A673 (cell line): ENCODE results near the gene DNAH10. TPM values are rescaled to one million over a fixed set of nuclear protein-coding genes. Genes with fewer than 3 reads are reported as not detected.

Experiments
- BruUV-seq: library from RNA; stranded (reverse); fragments of 400-500 nt; replicated peaks from 2 replicates; lab custom pipeline; 2021; lab: Mats Ljungman, UMichigan
- CTCF ChIA-PET: fragments of 300-600 bp; sonication (Branson Sonifier 250); formaldehyde crosslinking; loops from one replicate; lab custom pipeline; 2022; ENCODE audit warnings: antibody characterized with exemption; lab: Charles Lee
- POLR2A ChIA-PET: fragments of 300-600 bp; sonication (Branson Sonifier 250); formaldehyde crosslinking; loops from one replicate; lab custom pipeline; 2022; ENCODE audit warnings: antibody characterized with exemption; ENCODE audit not compliant: low non-redundant PET; lab: Charles Lee
- DNase-seq: peaks from one replicate; pipeline ENCODE4 v3.0.0-alpha.2; 2015; ENCODE audit warnings: low spot score
- H3K27ac ChIP-seq: fragments of 200-600 bp; sonication (generic); 2 replicates; pipeline ENCODE4 v1.5.1; 2016; ENCODE audit warnings: mixed run types, low read depth, mild to moderate bottlenecking, mixed read lengths, antibody characterized with exemption, low read length; ENCODE audit not compliant: poor library complexity, severe bottlenecking
- H3K27me3 ChIP-seq: fragments of 200-600 bp; sonication (generic); replicated peaks from 2 replicates; pipeline ENCODE4 v1.6.1; 2017; ENCODE audit warnings: mixed run types, low read depth, mild to moderate bottlenecking, mixed read lengths, antibody characterized with exemption, low read length; ENCODE audit not compliant: insufficient read depth, poor library complexity
- H3K36me3 ChIP-seq: fragments of 200-600 bp; sonication (generic); 2 replicates; pipeline ENCODE4 v1.6.1; 2016; ENCODE audit warnings: mixed run types, mild to moderate bottlenecking, mixed read lengths, antibody characterized with exemption, low read length; ENCODE audit not compliant: insufficient read depth, poor library complexity, severe bottlenecking
- H3K4me1 ChIP-seq: fragments of 200-600 bp; sonication (generic); 2 replicates; pipeline ENCODE4 v1.6.1; 2017; ENCODE audit warnings: mixed run types, mild to moderate bottlenecking, mixed read lengths, antibody characterized with exemption, low read length; ENCODE audit not compliant: insufficient read depth, poor library complexity, severe bottlenecking
- H3K4me3 ChIP-seq: fragments of 200-600 bp; sonication (generic); 2 replicates; pipeline ENCODE4 v1.5.1; 2016; ENCODE audit warnings: low read depth, mixed run types, mild to moderate bottlenecking, mixed read lengths, low read length; ENCODE audit not compliant: poor library complexity, severe bottlenecking
- H3K9me3 ChIP-seq: fragments of 200-600 bp; sonication (generic); 2 replicates; pipeline ENCODE4 v1.6.1; 2016; ENCODE audit warnings: mixed run types, low read depth, mild to moderate bottlenecking, mixed read lengths, antibody characterized with exemption, low read length; ENCODE audit not compliant: poor library complexity, severe bottlenecking
- EZH2 ChIP-seq: fragments of 200-600 bp; sonication (generic); IDR thresholded peaks from 2 replicates; pipeline ENCODE4 v1.6.1; 2017; ENCODE audit warnings: borderline replicate concordance, low read depth, mild to moderate bottlenecking, mixed read lengths, antibody characterized with exemption, low read length; ENCODE audit not compliant: poor library complexity, severe bottlenecking
- intact Hi-C: fragments of 100-400 bp; cut with micrococcal nuclease; formaldehyde crosslinking; loops from one replicate; pipeline ENCODE4 v1.10.0; 2022; ENCODE audit not compliant: unreplicated experiment
- total RNA-seq: library from RNA; stranded (reverse); gene quantifications from 2 replicates; pipeline ENCODE4 v1.2.3, GENCODE V29; 2021
- TF ChIP-seq, protein P1 (sequence below): fragments of 300-800, 200-600 bp; sonication (generic); conservative IDR thresholded peaks from 2 replicates; pipeline ENCODE4 v1.5.1; 2017; ENCODE audit warnings: low read depth, mild to moderate bottlenecking, antibody characterized with exemption, low read length, moderate library complexity, mixed read lengths

DNAH10 gene
- total RNA-seq, 1 experiment from 2014 or later, result 1.1 TPM

- H3K4me1 ChIP-seq, result no peaks in the 10 kb centered on the region
- peaks cover 20% of the 10 kb centered on the region for H3K36me3 ChIP-seq
- CTCF ChIA-PET, result no interaction called here
- no TSS peak for BruUV-seq
- no peak for DNase-seq
- no peak overlapping the region for H3K27ac ChIP-seq
- intact Hi-C loops, result no loop called here
- TF ChIP-seq, protein P1, sequence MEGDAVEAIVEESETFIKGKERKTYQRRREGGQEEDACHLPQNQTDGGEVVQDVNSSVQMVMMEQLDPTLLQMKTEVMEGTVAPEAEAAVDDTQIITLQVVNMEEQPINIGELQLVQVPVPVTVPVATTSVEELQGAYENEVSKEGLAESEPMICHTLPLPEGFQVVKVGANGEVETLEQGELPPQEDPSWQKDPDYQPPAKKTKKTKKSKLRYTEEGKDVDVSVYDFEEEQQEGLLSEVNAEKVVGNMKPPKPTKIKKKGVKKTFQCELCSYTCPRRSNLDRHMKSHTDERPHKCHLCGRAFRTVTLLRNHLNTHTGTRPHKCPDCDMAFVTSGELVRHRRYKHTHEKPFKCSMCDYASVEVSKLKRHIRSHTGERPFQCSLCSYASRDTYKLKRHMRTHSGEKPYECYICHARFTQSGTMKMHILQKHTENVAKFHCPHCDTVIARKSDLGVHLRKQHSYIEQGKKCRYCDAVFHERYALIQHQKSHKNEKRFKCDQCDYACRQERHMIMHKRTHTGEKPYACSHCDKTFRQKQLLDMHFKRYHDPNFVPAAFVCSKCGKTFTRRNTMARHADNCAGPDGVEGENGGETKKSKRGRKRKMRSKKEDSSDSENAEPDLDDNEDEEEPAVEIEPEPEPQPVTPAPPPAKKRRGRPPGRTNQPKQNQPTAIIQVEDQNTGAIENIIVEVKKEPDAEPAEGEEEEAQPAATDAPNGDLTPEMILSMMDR, result no peak
- TF ChIP-seq EZH2, result no peak
- POLR2A ChIA-PET, result no interaction called here
- H3K9me3 ChIP-seq, result no peaks in the 10 kb centered on the region
- no peak overlapping the region for H3K4me3 ChIP-seq
- no peaks in the 10 kb centered on the region for H3K27me3 ChIP-seq
These were observed 41.8 kb upstream of the DNAH10 start for GRCh38 chr12:123720141-123720814.

GRCh38 chr12:123721245-123721644 is 40.9 kb upstream of the DNAH10 start:
- Histone ChIP-seq H3K4me1 (no peaks in the 10 kb centered on the region), H3K9me3 (no peaks in the 10 kb centered on the region), H3K4me3 (no peak overlapping the region), H3K27ac (no peak overlapping the region), H3K36me3 (peaks cover 28% of the 10 kb centered on the region), H3K27me3 (no peaks in the 10 kb centered on the region)
- no peak for DNase-seq
- BruUV-seq, result TSS peak; percentile 9
- intact Hi-C loops, result no loop called here
- TF ChIP-seq EZH2, result no peak
- TF ChIP-seq, protein P1, result no peak
- CTCF ChIA-PET, result no interaction called here
- POLR2A ChIA-PET, result no interaction called here

GRCh38 chr12:123723011-123723410 is 39.1 kb upstream of the DNAH10 start:
- H3K27me3 ChIP-seq, result no peaks in the 10 kb centered on the region
- ChIA-PET CTCF (no interaction called here), POLR2A (interaction anchor here (0.7 kb wide), 1 partner anchor 28 kb away, joined by 3 read pairs; no protein-coding TSS in a partner anchor)
- DNase-seq, result no peak
- no peaks in the 10 kb centered on the region for H3K4me1 ChIP-seq
- H3K36me3 ChIP-seq, result peaks cover 40% of the 10 kb centered on the region
- no TSS peak for BruUV-seq
- no peaks in the 10 kb centered on the region for H3K9me3 ChIP-seq
- no peak overlapping the region for H3K4me3 ChIP-seq
- TF ChIP-seq EZH2, result no peak
- TF ChIP-seq, protein P1, result no peak
- H3K27ac ChIP-seq, result no peak overlapping the region
- intact Hi-C loops, result no loop called here
